A549 (cell line): ENCODE measurements around the gene ANK3.

Experiments
- CBX2 ChIP-seq: fragments of 200-600 bp; sonication (generic); IDR thresholded peaks from 2 replicates; pipeline ENCODE4 v1.6.1; 2016; ENCODE audit warnings: low read depth, mild to moderate bottlenecking, borderline replicate concordance
- ESRRA ChIP-seq: fragments of 150-350 bp; IDR thresholded peaks from 2 replicates; pipeline ENCODE4 v1.6.1; 2014; ENCODE audit warnings: mild to moderate bottlenecking, low read length, borderline replicate concordance
- POLR2A ChIP-seq: IDR thresholded peaks from 2 replicates; pipeline ENCODE4 v1.6.1; 2012; ENCODE audit warnings: mild to moderate bottlenecking, low read length
- POLR2AphosphoS2 ChIP-seq: conservative IDR thresholded peaks from 2 replicates; pipeline ENCODE4 v1.6.1; 2012; ENCODE audit warnings: low read length, improper control_type of control experiment, inconsistent platforms
- TF ChIP-seq, protein P1 (sequence below): fragments of >200 bp; sonication (Bioruptor Twin); formaldehyde crosslinking; IDR thresholded peaks from 3 replicates; pipeline ENCODE4 v1.5.1; 2016
- TF ChIP-seq, protein P2 (sequence below): IDR thresholded peaks from 2 replicates; pipeline ENCODE4 v1.6.1; 2012

GRCh38 chr10:60000747-60001146, 388.9 kb downstream of the ANK3 start:
- no peak for TF ChIP-seq POLR2A
- TF ChIP-seq, protein P1, sequence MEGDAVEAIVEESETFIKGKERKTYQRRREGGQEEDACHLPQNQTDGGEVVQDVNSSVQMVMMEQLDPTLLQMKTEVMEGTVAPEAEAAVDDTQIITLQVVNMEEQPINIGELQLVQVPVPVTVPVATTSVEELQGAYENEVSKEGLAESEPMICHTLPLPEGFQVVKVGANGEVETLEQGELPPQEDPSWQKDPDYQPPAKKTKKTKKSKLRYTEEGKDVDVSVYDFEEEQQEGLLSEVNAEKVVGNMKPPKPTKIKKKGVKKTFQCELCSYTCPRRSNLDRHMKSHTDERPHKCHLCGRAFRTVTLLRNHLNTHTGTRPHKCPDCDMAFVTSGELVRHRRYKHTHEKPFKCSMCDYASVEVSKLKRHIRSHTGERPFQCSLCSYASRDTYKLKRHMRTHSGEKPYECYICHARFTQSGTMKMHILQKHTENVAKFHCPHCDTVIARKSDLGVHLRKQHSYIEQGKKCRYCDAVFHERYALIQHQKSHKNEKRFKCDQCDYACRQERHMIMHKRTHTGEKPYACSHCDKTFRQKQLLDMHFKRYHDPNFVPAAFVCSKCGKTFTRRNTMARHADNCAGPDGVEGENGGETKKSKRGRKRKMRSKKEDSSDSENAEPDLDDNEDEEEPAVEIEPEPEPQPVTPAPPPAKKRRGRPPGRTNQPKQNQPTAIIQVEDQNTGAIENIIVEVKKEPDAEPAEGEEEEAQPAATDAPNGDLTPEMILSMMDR, result no peak
- TF ChIP-seq, protein P2, sequence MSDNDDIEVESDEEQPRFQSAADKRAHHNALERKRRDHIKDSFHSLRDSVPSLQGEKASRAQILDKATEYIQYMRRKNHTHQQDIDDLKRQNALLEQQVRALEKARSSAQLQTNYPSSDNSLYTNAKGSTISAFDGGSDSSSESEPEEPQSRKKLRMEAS, result no peak
- TF ChIP-seq CBX2, result no peak
- TF ChIP-seq ESRRA, result no peak
- no peak for TF ChIP-seq POLR2AphosphoS2
